B cell (primary cell): ENCODE data around the gene TBXAS1.

Source experiments
- EZH2 ChIP-seq: IDR thresholded peaks from 2 replicates; pipeline ENCODE4 v1.6.1; 2012; ENCODE audit warnings: borderline replicate concordance, low read depth, mild to moderate bottlenecking, moderate library complexity, low read length; ENCODE audit not compliant: insufficient read depth, poor library complexity, severe bottlenecking
- TF ChIP-seq, protein P1 (sequence below): fragments of 200-600 bp; IDR thresholded peaks from one replicate; pipeline ENCODE4 v1.8.0; 2022; ENCODE audit warnings: antibody characterized with exemption, mild to moderate bottlenecking

DNA sequence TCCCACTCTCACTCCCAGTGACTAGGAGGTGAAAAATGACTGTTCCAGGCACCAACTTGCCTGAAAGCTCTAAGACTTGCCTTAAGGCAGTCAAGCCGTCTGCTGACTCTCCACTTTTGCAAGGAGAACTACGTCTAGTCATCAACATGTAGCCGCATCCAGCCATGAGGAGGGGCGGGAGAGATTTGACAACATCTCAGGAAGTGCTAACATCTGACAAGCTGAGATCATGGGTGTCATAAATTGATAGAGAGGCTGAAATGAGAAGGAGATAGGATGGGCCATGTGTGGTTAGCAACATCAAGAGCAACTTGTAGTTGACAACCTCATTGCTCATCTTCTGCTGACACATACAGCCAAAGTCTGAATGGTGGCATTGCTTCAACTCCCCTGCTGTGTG, 9.0 kb upstream of the TBXAS1 start:
- TF ChIP-seq, protein P1, sequence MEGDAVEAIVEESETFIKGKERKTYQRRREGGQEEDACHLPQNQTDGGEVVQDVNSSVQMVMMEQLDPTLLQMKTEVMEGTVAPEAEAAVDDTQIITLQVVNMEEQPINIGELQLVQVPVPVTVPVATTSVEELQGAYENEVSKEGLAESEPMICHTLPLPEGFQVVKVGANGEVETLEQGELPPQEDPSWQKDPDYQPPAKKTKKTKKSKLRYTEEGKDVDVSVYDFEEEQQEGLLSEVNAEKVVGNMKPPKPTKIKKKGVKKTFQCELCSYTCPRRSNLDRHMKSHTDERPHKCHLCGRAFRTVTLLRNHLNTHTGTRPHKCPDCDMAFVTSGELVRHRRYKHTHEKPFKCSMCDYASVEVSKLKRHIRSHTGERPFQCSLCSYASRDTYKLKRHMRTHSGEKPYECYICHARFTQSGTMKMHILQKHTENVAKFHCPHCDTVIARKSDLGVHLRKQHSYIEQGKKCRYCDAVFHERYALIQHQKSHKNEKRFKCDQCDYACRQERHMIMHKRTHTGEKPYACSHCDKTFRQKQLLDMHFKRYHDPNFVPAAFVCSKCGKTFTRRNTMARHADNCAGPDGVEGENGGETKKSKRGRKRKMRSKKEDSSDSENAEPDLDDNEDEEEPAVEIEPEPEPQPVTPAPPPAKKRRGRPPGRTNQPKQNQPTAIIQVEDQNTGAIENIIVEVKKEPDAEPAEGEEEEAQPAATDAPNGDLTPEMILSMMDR, result no peak
- no peak for TF ChIP-seq EZH2
